Skin epidermis (tissue), 12 donors: Measurements from ENCODE around the gene PCDHGB6.
"Not testable (repeated sequence)": the region's sequence is repeated elsewhere in the genome, so short reads cannot be mapped to it uniquely, and the experiment has no call there.

Experiments
- H3K27ac ChIP-seq, 21 experiments: fragments of 200-600 bp; sonication (generic) in 11 of 21; one replicate each; pipeline ENCODE4 v1.5.0; 2020; ENCODE audit warnings: mild to moderate bottlenecking in 3 of 21, inconsistent platforms in 2 of 21, moderate library complexity in 2 of 21
- H3K4me3 ChIP-seq, 7 experiments: fragments of 200-600 bp; sonication (generic) in 2 of 7; one replicate each; pipeline ENCODE4 v1.5.0; 2020; ENCODE audit warnings: inconsistent platforms in 2 of 7, mild to moderate bottlenecking in 2 of 7, moderate library complexity in 1 of 7

The PCDHGB6 gene

DNA sequence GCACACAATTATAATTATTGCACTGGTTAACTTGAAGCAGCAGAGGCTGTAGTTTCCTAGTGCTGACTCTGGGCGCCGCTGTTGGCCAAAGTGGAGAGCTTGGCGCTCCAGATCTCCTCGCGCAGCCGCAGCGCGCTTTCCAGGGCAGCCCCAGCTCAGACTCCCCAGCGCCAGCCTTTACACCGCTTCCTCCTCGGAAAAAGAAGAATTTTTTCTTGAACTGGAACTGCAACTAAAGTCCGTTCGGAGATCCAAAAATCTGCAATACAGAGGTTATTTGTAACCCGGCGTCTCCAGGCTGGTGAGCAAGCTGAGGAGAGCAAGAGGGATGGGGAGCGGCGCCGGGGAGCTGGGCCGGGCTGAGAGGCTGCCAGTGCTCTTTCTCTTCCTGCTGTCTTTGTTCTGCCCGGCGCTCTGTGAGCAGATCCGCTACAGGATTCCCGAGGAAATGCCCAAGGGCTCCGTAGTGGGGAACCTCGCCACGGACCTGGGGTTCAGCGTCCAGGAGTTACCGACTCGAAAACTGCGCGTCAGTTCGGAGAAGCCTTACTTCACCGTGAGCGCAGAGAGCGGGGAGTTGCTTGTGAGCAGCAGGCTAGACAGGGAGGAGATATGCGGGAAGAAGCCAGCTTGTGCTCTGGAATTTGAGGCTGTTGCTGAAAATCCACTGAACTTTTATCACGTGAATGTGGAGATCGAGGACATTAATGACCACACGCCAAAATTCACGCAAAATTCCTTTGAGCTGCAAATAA is 20.1 kb upstream of the PCDHGB6 start, which contains the start of gene PCDHGB4:
Gene PCDHGB4 (plus strand): TSS at position 142 of the 755 bp plus-strand sequence. CDS start 187 bp downstream, at position 329.
- not testable (repeated sequence) for H3K4me3 ChIP-seq, H3K27ac ChIP-seq

DNA sequence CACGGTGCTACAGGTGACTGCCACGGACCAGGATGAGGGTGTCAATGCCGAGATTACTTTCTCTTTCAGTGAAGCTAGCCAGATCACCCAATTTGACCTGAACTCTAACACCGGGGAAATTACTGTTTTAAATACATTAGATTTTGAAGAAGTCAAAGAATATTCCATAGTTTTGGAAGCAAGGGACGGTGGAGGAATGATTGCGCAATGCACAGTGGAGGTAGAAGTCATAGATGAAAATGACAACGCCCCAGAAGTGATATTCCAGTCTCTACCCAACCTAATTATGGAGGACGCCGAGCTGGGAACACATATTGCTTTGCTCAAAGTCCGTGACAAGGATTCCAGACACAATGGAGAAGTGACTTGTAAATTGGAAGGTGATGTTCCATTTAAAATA is 19.2 kb upstream of the PCDHGB6 start:
- no peak overlapping the region for H3K4me3 ChIP-seq
- no peak overlapping the region for H3K27ac ChIP-seq

DNA sequence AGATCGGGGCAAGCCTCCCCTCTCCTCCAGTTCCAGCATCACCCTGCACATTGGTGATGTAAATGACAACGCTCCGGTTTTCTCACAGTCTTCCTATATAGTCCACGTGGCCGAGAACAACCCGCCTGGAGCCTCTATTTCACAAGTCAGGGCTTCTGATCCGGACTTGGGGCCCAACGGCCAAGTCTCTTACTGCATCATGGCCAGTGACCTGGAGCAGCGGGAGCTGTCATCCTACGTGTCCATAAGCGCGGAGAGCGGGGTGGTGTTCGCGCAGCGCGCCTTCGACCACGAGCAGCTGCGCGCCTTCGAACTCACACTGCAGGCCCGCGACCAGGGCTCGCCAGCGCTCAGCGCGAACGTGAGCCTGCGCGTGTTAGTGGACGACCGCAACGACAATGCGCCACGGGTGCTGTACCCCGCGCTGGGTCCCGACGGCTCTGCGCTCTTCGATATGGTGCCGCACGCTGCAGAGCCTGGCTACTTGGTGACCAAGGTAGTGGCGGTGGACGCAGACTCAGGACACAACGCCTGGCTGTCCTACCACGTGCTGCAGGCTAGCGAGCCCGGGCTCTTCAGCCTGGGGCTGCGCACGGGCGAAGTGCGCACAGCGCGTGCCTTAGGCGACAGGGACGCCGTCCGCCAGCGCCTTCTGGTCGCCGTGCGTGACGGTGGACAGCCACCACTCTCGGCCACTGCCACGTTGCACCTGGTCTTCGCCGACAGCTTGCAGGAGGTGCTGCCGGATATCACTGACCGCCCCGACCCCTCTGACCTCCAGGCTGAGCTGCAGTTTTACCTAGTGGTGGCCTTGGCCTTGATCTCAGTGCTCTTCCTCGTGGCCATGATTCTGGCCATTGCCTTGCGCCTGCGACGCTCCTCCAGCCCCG is 18.4 kb upstream of the PCDHGB6 start:
- Histone ChIP-seq H3K4me3 (no peak overlapping the region), H3K27ac (no peak overlapping the region)

DNA sequence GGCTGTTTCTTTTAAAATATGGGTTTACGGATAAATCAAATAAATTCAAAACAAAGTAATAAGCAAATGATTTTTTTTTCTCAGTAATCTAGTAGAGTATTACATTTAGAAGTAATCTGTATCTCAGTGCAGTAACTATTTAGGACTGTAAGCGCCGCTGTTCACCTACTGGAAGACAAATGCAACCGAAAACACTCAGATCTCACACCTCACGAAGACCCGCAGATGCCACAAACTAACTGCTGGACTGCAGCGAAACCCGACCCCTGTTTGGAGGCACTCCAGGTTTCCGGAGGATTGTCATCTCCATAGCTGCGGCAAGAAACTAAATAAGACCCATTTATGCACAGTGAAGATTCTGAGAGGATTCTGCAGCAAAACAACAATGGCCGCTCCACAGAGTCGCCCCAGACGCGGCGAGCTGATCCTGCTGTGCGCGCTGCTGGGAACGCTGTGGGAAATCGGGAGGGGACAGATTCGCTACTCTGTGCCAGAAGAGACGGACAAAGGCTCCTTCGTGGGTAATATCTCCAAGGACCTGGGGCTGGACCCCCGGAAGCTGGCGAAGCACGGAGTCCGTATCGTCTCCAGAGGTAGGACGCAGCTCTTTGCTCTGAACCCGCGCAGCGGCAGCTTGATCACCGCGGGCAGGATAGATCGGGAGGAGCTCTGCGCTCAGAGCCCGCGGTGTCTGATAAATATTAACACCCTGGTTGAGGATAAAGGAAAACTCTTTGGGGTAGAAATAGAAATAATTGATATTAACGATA is 15.2 kb upstream of the PCDHGB6 start, which contains the start of gene PCDHGA8:
Gene PCDHGA8 (plus strand): TSS at position 205 of the 770 bp plus-strand sequence. CDS start 181 bp downstream, at position 386.
- no peak within 1 kb of the TSS for H3K27ac ChIP-seq
- no peak within 1 kb of the TSS for H3K4me3 ChIP-seq

DNA sequence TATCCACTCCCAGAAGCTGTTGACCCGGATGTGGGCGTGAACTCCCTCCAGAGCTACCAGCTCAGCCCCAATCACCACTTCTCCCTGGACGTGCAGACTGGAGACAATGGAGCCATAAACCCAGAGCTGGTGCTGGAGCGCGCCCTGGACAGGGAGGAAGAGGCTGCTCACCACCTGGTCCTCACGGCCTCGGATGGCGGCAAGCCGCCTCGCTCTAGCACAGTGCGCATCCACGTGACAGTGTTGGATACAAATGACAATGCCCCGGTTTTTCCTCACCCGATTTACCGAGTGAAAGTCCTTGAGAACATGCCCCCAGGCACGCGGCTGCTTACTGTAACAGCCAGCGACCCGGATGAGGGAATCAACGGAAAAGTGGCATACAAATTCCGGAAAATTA is 14.6 kb upstream of the PCDHGB6 start:
- H3K27ac ChIP-seq = no peak overlapping the region
- H3K4me3 ChIP-seq = no peak overlapping the region

DNA sequence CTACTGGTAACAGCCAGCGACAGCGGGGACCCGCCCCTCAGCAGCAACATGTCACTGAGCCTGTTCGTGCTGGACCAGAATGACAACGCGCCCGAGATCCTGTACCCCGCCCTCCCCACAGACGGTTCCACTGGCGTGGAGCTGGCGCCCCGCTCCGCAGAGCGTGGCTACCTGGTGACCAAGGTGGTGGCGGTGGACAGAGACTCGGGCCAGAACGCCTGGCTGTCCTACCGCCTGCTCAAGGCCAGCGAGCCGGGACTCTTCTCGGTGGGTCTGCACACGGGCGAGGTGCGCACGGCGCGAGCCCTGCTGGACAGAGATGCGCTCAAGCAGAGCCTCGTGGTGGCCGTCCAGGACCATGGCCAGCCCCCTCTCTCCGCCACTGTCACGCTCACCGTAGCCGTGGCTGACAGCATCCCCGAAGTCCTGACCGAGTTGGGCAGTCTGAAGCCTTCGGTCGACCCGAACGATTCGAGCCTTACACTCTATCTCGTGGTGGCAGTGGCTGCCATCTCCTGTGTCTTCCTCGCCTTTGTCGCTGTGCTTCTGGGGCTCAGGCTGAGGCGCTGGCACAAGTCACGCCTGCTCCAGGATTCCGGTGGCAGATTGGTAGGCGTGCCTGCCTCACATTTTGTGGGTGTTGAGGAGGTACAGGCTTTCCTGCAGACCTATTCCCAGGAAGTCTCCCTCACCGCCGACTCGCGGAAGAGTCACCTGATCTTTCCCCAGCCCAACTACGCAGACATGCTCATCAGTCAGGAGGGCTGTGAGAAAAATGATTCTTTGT is 13.2 kb upstream of the PCDHGB6 start:
- H3K4me3 ChIP-seq, H3K27ac ChIP-seq: not testable (repeated sequence)

DNA sequence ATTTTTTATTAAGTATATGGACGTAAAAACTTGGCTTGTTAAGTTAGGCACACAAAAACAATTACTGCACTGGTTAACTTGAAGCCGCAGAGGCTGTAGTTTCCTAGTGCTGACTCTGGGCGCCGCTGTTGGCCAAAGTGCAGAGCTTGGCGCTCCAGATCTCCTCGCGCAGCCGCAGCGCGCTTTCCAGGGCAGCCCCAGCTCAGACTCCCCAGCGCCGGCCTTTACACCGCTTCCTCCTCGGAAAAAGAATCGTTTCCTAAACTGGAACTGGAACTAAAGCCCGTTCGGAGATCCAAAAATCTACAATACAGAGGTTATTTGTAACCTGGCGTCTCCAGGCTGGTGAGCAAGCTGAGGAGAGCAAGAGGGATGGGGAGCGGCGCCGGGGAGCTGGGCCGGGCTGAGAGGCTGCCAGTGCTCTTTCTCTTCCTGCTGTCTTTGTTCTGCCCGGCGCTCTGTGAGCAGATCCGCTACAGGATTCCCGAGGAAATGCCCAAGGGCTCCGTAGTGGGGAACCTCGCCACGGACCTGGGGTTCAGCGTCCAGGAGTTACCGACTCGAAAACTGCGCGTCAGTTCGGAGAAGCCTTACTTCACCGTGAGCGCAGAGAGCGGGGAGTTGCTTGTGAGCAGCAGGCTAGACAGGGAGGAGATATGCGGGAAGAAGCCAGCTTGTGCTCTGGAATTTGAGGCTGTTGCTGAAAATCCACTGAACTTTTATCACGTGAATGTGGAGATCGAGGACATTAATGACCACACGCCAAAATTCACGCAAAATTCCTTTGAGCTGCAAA is 9.9 kb upstream of the PCDHGB6 start, which contains the start of gene PCDHGB5:
Gene PCDHGB5 (plus strand): TSS at position 192 of the 796 bp plus-strand sequence. CDS start 181 bp downstream, at position 373.
- not testable (repeated sequence) for H3K27ac ChIP-seq
- H3K4me3 ChIP-seq = peak within 1 kb of the TSS in 1 of 7 experiments; percentile 6

DNA sequence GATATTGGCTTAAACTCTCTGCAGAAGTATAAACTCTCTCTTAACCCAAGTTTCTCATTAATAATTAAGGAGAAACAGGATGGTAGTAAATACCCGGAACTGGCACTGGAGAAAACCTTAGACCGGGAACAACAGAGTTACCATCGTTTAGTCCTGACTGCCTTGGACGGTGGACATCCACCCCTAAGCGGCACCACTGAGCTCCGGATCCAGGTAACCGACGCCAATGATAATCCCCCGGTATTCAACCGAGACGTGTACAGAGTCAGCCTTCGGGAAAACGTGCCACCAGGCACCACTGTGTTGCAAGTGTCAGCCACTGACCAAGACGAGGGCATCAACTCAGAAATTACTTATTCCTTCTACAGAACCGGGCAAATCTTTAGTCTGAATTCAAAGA is 9.2 kb upstream of the PCDHGB6 start:
- no peak overlapping the region for H3K27ac ChIP-seq
- H3K4me3 ChIP-seq = no peak overlapping the region

DNA sequence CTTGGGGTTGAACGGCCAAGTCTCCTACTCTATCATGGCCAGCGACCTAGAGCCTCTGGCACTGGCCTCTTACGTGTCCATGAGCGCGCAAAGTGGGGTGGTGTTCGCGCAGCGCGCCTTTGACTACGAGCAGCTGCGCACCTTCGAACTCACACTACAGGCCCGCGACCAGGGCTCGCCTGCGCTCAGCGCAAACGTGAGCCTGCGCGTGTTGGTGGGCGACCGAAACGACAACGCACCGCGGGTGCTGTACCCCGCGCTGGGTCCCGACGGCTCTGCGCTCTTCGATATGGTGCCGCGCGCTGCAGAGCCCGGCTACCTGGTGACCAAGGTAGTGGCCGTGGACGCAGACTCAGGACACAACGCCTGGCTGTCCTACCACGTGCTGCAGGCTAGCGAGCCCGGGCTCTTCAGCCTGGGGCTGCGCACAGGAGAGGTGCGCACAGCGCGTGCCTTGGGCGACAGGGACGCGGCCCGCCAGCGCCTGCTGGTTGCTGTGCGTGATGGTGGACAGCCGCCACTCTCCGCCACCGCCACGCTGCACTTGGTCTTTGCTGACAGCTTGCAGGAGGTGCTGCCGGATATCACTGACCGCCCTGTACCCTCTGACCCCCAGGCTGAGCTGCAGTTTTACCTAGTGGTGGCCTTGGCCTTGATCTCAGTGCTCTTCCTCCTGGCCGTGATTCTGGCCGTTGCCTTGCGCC is 8.1 kb upstream of the PCDHGB6 start:
- Histone ChIP-seq H3K4me3 (no peak overlapping the region), H3K27ac (no peak overlapping the region)

DNA sequence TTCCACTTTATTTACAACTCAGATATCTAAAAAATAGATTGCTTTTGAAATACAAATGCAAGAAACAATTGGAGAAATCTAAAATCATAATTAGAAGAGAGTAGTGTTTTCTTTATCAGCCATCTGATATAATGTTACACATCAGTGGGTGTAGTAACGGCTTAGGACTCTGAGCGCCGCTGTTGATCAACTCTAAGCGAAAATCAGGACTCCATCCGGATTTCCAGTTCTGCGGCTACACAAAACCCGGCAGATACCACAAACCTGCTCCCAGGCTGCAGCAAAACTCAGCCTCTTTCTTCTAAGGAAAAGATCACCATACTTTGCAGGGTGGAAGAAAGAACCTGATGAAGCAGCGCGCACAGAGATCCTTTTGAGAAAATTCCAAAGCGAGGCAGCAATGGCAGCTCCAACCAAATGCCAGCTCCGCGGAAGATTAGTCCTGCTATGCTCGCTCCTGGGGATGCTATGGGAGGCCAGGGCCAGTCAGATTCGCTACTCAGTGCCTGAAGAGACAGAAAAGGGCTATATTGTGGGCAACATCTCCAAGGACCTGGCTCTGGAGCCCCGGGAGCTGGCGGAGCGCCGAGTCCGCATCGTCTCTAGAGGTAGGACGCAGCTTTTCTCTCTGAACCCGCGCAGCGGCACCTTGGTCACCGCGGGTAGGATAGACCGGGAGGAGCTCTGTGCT is 5.1 kb upstream of the PCDHGB6 start, which contains the start of gene PCDHGA9:
Gene PCDHGA9 (plus strand): TSS at position 226 of the 691 bp plus-strand sequence. CDS start 175 bp downstream, at position 401.
- H3K27ac ChIP-seq = peak within 1 kb of the TSS in 1 of 21 experiments; percentile 9

DNA sequence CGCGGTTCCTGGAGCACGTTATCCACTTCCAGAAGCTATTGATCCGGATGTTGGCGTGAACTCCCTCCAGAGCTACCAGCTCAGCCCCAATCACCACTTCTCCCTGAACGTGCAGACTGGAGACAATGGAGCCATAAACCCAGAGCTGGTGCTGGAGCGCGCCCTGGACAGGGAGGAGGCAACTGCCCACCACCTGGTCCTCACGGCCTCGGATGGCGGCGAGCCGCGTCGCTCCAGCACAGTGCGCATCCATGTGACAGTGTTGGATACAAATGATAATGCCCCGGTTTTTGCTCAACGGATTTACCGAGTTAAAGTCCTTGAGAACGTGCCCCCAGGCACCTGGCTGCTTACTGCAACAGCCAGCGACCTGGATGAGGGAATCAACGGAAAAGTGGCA is 4.4 kb upstream of the PCDHGB6 start:
- Histone ChIP-seq H3K4me3 (peak overlapping the region in 1 of 7 experiments; percentile 7), H3K27ac (no peak overlapping the region)

More for the DNA sequence above, 5.1 kb upstream of the PCDHGB6 start, which contains the start of gene PCDHGA9:
- peak within 1 kb of the TSS in 3 of 7 experiments; percentile 1 to 22 (median 7) for H3K4me3 ChIP-seq

DNA sequence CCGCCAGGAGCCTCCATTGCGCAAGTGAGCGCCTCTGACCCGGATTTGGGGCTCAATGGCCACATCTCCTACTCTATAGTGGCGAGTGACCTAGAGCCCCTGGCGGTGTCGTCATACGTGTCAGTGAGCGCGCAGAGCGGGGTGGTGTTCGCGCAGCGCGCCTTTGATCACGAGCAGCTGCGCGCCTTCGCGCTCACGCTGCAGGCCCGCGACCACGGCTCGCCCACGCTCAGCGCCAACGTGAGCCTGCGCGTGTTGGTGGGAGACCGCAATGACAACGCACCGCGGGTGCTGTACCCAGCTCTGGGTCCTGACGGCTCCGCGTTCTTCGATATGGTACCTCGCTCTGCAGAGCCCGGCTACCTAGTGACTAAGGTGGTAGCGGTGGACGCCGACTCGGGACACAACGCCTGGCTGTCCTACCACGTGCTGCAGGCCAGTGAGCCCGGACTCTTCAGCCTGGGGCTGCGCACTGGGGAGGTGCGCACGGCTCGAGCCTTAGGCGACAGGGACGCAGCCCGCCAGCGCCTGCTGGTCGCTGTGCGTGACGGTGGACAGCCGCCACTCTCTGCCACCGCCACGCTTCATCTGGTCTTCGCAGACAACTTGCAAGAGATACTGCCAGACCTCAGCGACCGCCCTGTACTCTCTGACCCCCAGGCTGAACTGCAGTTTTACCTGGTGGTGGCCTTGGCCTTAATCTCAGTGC is 1.9 kb downstream of the PCDHGB6 start:
- Histone ChIP-seq H3K27ac (no peak overlapping the region), H3K4me3 (no peak overlapping the region)

DNA sequence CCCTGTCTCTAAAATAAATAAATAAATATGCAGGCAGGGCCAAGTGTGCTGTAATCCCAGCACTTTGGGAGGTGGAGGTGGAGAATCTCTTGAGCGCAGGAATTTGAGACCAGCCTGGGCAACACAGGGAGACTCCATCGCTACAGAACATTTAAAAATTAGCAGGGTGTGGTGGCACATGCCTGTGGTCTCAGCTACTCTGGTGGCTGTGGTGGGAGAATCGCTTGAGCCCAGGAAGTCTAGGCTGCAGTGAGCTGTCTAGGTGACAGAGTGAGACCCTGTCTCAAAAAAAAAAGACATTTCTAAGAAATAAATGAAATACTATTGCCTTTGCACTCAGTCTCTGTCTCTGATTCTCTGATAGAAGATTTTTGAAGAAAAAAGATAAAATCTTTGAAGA is 3.8 kb downstream of the PCDHGB6 start:
- no peak overlapping the region for H3K4me3 ChIP-seq
- no peak overlapping the region for H3K27ac ChIP-seq

DNA sequence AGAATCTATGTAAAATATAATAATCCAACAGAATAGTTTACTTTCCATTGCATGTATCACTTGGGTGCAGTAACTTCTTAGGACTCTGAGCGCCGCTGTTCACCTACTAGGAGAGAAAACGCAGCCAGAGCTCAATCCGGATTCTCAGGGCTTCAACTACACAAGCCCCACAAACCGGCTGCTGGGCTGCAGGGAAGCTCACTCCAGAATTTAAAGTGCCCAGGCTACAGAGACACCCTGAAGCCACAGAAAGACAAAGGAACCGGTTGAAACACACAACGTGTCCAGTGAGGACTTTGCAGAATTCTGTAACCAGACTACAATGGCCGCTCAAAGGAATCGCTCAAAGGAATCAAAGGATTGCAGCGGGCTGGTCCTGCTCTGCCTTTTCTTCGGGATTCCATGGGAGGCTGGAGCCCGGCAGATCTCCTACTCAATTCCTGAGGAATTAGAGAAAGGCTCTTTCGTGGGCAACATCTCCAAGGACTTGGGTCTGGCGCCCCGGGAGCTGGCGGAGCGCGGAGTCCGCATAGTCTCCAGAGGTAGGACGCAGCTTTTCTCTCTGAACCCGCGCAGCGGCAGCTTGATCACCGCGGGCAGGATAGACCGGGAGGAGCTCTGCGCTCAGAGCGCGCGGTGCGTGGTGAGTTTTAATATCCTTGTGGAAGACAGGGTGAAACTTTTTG is 5.2 kb downstream of the PCDHGB6 start, which contains the start of gene PCDHGA10:
Gene PCDHGA10 (plus strand): TSS at position 134 of the 686 bp plus-strand sequence. CDS start 189 bp downstream, at position 323.
- Histone ChIP-seq H3K27ac (peak within 1 kb of the TSS in 1 of 21 experiments; percentile 41), H3K4me3 (peak within 1 kb of the TSS in 6 of 7 experiments; percentile 3 to 36 (median 20))

DNA sequence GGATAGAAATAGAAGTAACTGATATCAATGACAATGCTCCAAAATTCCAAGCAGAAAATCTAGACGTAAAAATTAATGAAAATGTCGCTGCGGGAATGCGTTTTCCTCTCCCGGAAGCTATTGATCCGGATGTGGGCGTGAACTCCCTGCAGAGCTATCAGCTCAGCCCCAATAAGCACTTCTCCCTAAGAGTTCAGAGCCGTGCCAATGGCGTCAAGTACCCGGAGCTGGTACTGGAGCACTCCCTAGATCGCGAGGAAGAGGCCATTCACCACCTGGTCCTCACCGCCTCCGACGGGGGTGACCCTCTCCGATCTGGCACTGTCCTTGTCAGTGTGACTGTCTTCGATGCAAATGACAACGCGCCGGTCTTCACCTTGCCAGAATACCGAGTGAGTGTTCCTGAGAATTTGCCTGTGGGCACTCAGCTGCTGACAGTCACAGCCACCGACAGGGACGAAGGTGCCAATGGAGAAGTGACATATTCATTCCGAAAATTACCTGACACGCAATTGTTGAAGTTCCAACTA is 5.8 kb downstream of the PCDHGB6 start:
- no peak overlapping the region for H3K27ac ChIP-seq
- peak overlapping the region in 6 of 7 experiments; percentile 3 to 36 (median 20) for H3K4me3 ChIP-seq
